Activated CD4-positive, alpha-beta T cell treated with anti-CD3 and anti-CD28 coated beads for 4 hours (primary cell): ENCODE measurements around the gene KLK11.

Experiments used
- DNase-seq, 2 donors: peaks; one replicate each; pipeline ENCODE4 v3.0.0-alpha.2; 2020

Gene KLK11, protein sequence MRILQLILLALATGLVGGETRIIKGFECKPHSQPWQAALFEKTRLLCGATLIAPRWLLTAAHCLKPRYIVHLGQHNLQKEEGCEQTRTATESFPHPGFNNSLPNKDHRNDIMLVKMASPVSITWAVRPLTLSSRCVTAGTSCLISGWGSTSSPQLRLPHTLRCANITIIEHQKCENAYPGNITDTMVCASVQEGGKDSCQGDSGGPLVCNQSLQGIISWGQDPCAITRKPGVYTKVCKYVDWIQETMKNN

GRCh38 chr19:51026554-51026831 lies at the start of gene KLK11:
KLK11 (minus strand) TSS chr19:51026616; CDS start chr19:51025631, 985 bp downstream.
- no peak for DNase-seq

- DNase-seq = no peak
These were observed 49.6 kb upstream of the KLK11 start for GRCh38 chr19:51075998-51076397.

DNA sequence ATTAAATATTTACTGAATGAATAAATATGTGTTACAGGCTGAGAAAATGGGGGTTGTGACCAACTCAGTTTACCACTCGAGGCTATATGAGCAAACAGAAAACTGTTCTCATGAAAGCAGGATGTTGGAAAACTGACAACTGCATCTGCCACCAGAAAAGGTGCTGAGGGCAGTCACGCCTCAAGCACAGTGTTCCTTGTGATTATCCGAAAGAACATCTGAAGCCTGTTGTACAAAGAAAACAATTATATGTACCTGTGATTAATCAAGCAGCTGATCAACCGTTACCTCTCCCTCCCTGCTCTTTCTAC lies 44.6 kb upstream of the KLK11 start:
- DNase-seq = no peak

DNA sequence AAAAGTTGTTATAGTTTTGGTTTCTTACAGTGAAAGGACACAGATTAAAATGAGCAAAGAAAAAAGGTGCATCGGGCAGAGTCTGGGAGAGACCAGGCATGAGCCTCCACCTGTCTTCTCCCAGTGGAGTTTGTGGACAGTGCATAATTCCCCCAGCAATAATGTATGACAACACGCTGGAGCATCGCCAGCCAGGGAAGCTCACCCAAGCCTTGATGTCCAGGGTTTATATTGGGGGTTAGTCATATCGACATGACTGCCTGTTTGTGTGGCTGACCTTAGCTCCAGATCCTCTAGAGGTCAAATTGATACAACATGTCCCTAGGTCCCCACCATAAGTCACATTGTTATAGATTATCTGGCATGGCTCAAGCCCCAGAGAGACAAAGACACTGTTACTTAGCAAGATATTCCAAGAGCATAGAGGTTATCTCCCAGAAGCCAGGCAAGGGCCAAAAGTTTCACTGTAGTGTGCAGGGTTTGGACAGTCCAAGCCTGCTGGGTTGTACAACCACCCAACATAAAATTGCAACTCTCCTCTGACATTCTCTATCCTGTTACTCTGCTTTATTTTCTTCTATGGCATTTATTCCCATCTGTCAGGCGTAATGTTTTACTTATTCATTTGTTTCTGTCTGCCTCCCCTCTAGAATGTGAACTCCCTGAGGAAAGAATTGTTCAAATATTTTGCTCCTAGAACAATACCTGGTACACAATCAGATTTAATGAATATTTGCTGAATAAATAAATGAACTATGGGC lies 44.1 kb upstream of the KLK11 start:
- DNase-seq = no peak

DNA sequence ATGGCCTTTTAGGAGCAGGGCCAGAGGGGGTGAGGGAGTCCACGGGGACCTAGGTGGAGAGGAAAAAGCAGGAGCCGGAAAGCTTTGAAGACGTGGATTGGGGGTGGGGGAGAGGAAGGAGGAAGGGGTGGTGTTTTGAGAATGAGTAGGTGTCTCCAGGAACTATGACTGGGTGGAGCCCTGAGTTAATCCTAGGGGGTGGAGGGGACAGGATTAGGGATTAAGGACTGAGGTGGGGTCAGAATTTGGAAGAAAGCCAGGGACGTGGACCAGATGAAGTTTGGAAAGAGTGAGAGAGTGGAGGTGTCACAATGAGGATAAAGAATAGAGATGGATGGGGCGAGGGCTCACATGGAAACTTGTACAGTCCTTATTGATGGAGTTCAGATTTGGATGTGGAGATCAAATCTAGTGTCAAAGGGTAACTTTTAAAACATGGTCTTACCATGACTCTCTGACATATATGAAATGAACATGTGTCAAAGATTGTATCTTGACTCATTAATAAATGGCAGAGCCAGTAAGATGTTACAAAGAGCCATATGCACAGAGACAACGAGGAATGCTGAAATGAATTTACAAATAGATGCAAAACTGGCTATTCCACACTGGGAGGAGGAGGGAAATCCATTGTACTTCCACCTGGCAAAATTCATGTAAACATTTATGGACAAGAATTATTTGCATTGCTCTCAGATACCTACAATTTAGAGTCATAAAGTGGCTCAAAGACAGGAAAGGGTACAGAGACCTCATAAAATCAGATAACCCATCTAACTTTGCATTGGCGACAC lies 40.2 kb upstream of the KLK11 start:
- DNase-seq = no peak

DNA sequence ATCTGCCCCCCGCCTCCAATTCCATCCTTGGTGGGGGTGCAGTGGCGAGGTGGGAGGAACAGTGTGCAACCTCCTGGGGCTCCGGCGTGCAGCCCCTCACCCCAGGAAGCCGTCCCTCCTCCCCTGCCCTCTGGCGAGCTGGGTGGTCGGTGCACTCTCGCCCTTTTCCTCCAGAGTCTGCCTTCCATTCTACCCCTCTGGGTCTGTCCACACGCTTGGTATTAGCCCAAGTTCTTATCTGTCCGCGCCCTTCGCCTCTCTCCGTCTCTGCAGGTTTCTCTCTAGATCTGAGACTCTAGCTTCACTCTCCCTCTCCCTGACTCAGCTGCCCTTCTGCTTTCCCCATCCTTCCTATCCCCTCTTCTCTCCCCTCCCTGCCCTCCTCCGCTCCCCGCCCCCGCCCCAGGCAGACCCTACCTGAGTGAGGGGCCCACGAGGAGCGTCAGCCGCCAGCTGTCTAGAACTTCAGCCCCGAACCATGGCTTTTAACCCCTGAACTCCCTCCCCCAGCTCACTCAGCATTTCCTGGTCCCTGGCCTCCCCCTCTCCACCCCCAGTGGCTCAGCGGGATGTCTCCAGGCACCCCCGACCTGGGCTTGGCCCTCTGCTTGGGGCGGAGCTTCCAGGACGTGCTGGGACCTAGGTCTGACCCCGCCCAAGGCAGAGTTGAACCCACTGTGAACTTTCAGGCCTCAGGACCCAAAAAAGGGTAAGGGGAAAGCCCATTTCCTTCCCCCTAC lies 39.0 kb upstream of the KLK11 start:
- no peak for DNase-seq

- no peak for DNase-seq
These were observed 38.3 kb upstream of the KLK11 start, which contains the start of gene KLK13 for GRCh38 chr19:51064534-51065220. KLK13 (minus strand) TSS chr19:51065092; CDS start chr19:51065067, 25 bp downstream.

DNA sequence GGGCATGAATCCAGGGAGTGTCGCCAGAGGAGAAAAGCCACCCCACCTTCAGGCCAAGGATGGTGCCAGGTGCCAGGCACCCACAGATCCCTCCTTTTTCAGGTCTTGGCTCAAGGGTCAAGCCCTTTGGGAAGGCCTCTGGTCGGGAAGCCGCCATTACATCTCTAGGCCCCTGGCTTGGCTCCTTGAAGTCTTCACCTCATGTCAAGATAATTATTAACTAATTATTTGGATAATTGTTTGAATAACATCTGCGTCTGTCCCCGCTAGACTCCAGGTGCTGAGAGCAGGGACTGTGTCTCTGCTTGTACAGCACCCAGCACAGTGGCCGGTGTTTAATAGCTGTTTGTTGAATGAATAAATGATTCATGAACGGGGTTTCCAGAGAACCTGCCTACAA lies 37.2 kb upstream of the KLK11 start:
- no peak for DNase-seq

- DNase-seq = no peak
These were observed 34.6 kb upstream of the KLK11 start for GRCh38 chr19:51060973-51061372.

DNA sequence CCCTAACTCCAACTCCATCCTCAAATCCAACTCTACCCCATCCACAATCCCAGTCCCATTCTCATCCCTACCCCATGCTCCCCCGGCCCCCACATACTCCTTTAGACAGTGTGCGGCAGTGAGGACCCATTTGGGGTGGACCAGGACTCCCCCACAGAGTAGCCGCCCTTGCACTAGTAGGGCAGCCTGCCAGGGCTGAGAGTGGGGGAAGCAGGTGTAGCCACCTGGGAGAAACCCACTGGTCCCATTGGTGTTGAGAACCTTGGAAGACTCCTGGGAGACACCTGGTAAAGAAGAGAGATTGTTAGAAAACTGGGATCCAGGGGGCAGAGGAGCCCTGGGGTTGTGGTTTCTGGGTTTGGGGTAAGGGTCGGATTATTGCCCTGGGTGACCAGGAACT lies 33.9 kb upstream of the KLK11 start:
- DNase-seq = no peak

DNA sequence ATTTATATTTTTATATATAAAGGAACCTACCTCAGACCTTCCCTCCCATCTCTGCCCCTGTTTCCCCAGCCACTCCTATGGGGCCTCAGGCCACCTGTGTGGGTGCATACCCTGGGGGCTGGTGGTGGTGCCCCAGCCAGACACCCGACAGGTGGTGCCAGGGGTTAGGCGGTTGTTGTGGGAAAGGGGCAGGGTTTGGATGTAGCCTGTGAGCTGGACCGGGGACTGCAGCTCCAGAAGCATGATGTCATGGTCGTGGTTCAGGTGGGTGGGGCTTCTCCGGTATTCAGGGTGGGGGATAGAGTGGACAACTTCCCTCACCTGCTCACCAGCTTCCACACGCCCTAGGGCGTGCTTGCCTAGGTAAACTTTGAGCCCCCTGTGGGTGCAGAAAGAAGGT lies 33.3 kb upstream of the KLK11 start:
- no peak for DNase-seq

- no peak for DNase-seq
These were observed 29.4 kb upstream of the KLK11 start for GRCh38 chr19:51055866-51056265.

- no peak for DNase-seq
These were observed 20.6 kb upstream of the KLK11 start for GRCh38 chr19:51047031-51047335.

GRCh38 chr19:51044327-51044726 lies 17.9 kb upstream of the KLK11 start:
- DNase-seq = no peak

- DNase-seq = no peak
These were observed 17.1 kb upstream of the KLK11 start for GRCh38 chr19:51043497-51043896.

DNA sequence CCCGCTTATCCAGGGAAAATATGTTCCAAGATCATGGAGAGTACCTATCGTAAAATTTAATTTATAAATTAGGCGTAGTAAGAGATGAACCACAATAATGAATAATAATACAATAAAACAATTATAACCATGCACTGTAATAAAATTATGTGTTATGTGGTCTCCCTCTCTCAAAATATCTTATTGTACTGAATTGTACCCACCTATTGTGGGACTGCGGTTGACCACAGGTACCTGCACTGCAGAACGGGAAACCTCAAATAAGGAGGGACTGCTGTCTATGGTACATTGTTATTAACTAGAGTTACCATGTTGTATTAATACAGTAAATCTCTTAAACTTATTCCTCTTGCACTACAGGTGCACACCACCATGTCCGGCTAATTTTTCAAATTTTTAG lies 13.7 kb upstream of the KLK11 start:
- DNase-seq = no peak

DNA sequence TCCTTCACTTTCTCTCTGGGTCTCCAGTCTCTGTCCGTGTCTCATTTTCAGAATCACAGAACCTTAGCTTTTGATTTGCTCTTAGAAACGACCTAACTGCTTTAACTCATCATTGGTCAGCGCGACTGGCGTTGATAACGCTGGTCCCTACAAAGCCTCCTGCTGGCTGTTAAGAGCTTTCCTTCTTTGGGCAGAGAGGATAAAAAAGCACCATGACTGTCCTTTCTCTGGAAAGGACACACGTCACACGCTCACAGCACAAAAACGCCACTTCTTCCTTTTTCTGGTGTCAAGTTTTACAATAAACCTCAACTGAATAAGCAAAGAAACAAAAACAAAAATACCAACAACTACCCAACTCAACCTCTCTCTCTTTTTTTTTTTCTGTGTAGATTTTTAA lies 10.1 kb upstream of the KLK11 start:
- no peak for DNase-seq

DNA sequence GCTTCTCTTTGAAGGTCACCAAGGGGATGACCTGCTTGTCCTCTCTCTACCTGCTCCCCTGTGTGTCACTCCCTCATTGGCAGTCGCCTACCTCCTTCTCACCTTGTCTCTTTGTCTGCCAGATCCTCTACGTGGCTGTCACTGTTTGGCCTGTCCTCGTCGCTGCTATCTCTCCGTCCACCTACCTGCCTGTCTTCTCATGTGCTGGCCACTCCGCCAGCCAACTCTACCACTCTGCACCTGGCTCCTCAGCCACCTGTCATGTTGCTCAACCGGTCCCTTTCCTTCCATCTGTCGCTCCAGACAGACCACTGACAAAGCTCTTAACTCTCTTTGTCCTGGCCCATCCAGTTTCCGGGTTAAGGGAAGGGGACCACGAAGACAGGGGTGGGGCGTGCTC lies 8.3 kb upstream of the KLK11 start, which contains the start of gene KLK12:
TSS of gene KLK12 (minus strand) at position 299 of the 400 bp plus-strand sequence. CDS start 381 bp downstream, outside the sequence.
- no peak for DNase-seq

DNA sequence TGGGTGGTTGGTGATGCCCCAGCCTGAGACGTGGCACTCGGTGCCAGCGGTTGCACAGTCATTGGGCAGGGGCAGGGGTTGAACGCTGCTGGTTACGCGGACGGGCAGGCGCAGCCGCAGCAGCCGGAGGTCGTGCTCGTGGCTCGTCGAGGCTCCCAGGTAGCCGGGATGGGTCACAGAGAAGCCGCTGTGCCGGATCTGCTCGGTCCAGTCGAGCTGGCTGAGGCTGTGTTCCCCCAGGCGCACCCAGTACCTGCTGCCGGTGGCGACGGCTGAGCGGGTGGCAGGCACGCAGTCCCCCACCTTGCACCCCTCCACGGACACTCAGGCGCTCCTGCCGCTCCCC lies 5.4 kb upstream of the KLK11 start:
- no peak for DNase-seq

- no peak for DNase-seq
These were observed 4.9 kb upstream of the KLK11 start for GRCh38 chr19:51031220-51031879.

DNA sequence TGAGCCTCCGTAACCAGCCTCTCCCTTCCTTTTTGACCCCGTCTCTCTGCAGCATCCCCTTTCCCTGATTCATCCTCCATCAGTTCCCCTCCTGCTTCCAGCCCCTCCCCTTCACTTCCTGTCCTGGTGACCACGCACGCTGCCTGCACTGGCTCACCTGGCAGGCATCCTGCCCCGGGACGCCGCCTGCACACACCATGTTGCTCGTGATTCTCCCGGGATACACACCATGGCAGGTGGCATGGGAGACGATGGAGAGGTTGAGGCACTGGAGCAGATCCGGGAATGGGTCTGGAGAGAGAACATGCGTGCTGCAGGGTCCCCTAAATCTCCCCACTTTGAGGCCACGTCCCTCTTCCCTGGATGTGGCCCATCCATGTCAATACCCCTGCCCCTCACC lies 4.2 kb upstream of the KLK11 start:
- no peak for DNase-seq

DNA sequence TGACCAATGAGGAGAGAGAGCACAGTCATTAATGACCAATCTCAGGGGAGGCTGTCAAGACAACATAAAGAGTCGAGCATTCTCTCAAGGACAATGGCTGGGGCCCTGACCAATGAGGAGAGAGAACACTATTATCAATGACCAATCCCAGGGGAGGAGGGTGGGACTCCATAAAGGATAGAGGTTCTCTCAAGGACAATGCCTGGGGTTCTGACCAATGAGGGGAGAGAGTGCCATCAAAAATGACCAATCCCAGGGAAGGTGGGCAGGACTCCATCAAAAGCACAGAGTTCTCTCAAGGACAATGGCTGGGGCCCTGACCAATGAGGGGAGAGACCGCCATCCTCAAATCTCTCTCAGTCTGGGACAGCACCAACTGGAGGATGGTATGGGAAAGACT lies 3.3 kb upstream of the KLK11 start:
- no peak for DNase-seq

- no peak for DNase-seq
These were observed 1.5 kb upstream of the KLK11 start for GRCh38 chr19:51027873-51028272.
